ENCODE measurements around the gene WNT9A.
A peak's percentile ranks its signal among the peaks of the same experiment; 100 is the strongest.

Gene WNT9A

DNA sequence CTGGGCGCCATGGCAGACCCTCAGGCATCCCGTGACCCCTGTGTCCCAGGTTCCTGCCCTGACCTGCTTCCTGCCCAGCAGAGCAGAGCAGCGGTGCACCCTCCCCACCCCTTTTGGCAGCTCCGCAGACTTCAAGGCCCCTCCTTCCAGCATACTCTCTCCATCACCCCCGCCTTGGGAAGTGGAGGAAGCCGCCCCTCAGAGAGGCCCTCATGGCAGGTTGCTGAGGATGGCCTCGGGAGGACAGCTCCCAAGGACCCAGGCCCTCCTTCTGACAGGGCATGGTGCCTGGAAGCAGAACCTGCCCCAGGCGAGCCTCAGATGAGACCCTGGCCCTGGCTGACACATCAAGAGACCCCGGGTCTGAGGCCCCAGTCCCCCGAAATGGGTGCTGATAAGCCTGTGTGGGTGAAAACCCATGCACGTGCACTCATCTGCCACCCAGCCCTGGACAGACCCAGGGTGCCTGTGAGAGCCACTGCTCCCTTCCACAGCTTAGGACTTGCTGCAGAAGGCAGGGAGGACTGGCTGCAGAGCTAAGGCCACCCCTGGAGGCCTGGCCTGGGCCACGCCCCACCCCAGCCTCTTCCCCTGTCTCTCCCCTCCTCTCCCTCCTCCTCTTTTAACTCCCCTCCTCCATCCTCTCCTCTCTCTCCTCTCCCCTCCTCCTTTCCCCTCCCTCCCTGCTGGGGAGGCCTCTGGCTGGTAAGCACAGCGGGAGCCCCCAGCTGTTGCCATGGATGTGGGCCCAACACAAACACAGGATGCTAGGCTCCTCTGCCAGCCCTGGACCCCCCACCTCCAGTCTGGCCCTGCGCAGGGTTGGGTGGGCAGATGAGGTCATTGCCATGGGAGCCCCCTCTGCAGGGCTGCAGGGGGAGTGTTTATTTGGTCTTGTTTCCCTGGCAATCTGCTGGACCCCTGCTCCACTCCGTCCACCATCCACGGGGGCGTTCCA is 33.7 kb downstream of the WNT9A start (continued):
- TF ChIP-seq, protein P1, sequence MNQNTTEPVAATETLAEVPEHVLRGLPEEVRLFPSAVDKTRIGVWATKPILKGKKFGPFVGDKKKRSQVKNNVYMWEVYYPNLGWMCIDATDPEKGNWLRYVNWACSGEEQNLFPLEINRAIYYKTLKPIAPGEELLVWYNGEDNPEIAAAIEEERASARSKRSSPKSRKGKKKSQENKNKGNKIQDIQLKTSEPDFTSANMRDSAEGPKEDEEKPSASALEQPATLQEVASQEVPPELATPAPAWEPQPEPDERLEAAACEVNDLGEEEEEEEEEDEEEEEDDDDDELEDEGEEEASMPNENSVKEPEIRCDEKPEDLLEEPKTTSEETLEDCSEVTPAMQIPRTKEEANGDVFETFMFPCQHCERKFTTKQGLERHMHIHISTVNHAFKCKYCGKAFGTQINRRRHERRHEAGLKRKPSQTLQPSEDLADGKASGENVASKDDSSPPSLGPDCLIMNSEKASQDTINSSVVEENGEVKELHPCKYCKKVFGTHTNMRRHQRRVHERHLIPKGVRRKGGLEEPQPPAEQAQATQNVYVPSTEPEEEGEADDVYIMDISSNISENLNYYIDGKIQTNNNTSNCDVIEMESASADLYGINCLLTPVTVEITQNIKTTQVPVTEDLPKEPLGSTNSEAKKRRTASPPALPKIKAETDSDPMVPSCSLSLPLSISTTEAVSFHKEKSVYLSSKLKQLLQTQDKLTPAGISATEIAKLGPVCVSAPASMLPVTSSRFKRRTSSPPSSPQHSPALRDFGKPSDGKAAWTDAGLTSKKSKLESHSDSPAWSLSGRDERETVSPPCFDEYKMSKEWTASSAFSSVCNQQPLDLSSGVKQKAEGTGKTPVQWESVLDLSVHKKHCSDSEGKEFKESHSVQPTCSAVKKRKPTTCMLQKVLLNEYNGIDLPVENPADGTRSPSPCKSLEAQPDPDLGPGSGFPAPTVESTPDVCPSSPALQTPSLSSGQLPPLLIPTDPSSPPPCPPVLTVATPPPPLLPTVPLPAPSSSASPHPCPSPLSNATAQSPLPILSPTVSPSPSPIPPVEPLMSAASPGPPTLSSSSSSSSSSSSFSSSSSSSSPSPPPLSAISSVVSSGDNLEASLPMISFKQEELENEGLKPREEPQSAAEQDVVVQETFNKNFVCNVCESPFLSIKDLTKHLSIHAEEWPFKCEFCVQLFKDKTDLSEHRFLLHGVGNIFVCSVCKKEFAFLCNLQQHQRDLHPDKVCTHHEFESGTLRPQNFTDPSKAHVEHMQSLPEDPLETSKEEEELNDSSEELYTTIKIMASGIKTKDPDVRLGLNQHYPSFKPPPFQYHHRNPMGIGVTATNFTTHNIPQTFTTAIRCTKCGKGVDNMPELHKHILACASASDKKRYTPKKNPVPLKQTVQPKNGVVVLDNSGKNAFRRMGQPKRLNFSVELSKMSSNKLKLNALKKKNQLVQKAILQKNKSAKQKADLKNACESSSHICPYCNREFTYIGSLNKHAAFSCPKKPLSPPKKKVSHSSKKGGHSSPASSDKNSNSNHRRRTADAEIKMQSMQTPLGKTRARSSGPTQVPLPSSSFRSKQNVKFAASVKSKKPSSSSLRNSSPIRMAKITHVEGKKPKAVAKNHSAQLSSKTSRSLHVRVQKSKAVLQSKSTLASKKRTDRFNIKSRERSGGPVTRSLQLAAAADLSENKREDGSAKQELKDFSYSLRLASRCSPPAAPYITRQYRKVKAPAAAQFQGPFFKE (tag by site-specific recombination; IDR thresholded peaks at IDR 0.05; ENCODE audit: borderline replicate concordance) = no peak
- TF ChIP-seq, protein P2, sequence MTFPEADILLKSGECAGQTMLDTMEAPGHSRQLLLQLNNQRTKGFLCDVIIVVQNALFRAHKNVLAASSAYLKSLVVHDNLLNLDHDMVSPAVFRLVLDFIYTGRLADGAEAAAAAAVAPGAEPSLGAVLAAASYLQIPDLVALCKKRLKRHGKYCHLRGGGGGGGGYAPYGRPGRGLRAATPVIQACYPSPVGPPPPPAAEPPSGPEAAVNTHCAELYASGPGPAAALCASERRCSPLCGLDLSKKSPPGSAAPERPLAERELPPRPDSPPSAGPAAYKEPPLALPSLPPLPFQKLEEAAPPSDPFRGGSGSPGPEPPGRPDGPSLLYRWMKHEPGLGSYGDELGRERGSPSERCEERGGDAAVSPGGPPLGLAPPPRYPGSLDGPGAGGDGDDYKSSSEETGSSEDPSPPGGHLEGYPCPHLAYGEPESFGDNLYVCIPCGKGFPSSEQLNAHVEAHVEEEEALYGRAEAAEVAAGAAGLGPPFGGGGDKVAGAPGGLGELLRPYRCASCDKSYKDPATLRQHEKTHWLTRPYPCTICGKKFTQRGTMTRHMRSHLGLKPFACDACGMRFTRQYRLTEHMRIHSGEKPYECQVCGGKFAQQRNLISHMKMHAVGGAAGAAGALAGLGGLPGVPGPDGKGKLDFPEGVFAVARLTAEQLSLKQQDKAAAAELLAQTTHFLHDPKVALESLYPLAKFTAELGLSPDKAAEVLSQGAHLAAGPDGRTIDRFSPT (tag by site-specific recombination; IDR thresholded peaks at IDR 0.05) = no peak
- TF ChIP-seq ZNF19 (tag by site-specific recombination; IDR thresholded peaks at IDR 0.05; ENCODE audit: low read depth) = no peak
- TF ChIP-seq TCF7L2 (IDR thresholded peaks at IDR 0.05; ENCODE audit: borderline replicate concordance, low read depth, low read length) = no peak
- TF ChIP-seq, protein P3, sequence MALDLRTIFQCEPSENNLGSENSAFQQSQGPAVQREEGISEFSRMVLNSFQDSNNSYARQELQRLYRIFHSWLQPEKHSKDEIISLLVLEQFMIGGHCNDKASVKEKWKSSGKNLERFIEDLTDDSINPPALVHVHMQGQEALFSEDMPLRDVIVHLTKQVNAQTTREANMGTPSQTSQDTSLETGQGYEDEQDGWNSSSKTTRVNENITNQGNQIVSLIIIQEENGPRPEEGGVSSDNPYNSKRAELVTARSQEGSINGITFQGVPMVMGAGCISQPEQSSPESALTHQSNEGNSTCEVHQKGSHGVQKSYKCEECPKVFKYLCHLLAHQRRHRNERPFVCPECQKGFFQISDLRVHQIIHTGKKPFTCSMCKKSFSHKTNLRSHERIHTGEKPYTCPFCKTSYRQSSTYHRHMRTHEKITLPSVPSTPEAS (tag by site-specific recombination; IDR thresholded peaks at IDR 0.05) = no peak
- TF ChIP-seq PRDM1 (tag by site-specific recombination; IDR thresholded peaks at IDR 0.05) = no peak
- no peak for TF ChIP-seq ZNF555 (tag by site-specific recombination; conservative IDR thresholded peaks at IDR 0.05)
- TF ChIP-seq, protein P4, sequence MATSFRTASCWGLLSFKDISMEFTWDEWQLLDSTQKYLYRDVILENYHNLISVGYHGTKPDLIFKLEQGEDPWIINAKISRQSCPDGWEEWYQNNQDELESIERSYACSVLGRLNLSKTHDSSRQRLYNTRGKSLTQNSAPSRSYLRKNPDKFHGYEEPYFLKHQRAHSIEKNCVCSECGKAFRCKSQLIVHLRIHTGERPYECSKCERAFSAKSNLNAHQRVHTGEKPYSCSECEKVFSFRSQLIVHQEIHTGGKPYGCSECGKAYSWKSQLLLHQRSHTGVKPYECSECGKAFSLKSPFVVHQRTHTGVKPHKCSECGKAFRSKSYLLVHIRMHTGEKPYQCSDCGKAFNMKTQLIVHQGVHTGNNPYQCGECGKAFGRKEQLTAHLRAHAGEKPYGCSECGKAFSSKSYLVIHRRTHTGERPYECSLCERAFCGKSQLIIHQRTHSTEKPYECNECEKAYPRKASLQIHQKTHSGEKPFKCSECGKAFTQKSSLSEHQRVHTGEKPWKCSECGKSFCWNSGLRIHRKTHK (tag by site-specific recombination; IDR thresholded peaks at IDR 0.05) = no peak
- TF ChIP-seq ZNF837 (tag by site-specific recombination; IDR thresholded peaks at IDR 0.05) = no peak
- TF ChIP-seq ZBTB1 (tag by site-specific recombination; IDR thresholded peaks at IDR 0.05) = no peak
- TF ChIP-seq, protein P5, sequence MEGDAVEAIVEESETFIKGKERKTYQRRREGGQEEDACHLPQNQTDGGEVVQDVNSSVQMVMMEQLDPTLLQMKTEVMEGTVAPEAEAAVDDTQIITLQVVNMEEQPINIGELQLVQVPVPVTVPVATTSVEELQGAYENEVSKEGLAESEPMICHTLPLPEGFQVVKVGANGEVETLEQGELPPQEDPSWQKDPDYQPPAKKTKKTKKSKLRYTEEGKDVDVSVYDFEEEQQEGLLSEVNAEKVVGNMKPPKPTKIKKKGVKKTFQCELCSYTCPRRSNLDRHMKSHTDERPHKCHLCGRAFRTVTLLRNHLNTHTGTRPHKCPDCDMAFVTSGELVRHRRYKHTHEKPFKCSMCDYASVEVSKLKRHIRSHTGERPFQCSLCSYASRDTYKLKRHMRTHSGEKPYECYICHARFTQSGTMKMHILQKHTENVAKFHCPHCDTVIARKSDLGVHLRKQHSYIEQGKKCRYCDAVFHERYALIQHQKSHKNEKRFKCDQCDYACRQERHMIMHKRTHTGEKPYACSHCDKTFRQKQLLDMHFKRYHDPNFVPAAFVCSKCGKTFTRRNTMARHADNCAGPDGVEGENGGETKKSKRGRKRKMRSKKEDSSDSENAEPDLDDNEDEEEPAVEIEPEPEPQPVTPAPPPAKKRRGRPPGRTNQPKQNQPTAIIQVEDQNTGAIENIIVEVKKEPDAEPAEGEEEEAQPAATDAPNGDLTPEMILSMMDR (tag by site-specific recombination; IDR thresholded peaks at IDR 0.05) = no peak
- TF ChIP-seq, protein P6, sequence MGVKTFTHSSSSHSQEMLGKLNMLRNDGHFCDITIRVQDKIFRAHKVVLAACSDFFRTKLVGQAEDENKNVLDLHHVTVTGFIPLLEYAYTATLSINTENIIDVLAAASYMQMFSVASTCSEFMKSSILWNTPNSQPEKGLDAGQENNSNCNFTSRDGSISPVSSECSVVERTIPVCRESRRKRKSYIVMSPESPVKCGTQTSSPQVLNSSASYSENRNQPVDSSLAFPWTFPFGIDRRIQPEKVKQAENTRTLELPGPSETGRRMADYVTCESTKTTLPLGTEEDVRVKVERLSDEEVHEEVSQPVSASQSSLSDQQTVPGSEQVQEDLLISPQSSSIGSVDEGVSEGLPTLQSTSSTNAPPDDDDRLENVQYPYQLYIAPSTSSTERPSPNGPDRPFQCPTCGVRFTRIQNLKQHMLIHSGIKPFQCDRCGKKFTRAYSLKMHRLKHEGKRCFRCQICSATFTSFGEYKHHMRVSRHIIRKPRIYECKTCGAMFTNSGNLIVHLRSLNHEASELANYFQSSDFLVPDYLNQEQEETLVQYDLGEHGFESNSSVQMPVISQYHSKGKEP (tag by site-specific recombination; IDR thresholded peaks at IDR 0.05) = no peak
- TF ChIP-seq SP7 (tag by site-specific recombination; IDR thresholded peaks at IDR 0.05) = no peak
- TF ChIP-seq ZNF701 (tag by site-specific recombination; IDR thresholded peaks at IDR 0.05) = no peak
- TF ChIP-seq ZNF175 (tag by site-specific recombination; IDR thresholded peaks at IDR 0.05) = no peak
- no peak for TF ChIP-seq ZNF140 (tag by site-specific recombination; IDR thresholded peaks at IDR 0.05)
- TF ChIP-seq ZIC2 (tag by site-specific recombination; IDR thresholded peaks at IDR 0.05) = peak; percentile 100
- TF ChIP-seq KLF1 (tag by site-specific recombination; IDR thresholded peaks at IDR 0.05) = peak; percentile 60
- TF ChIP-seq ZFHX2 (tag by site-specific recombination; conservative IDR thresholded peaks at IDR 0.05) = peak; percentile 41
- TF ChIP-seq BCL11B (tag by site-specific recombination; IDR thresholded peaks at IDR 0.05; ENCODE audit: low read depth) = no peak
- TF ChIP-seq, protein P7, sequence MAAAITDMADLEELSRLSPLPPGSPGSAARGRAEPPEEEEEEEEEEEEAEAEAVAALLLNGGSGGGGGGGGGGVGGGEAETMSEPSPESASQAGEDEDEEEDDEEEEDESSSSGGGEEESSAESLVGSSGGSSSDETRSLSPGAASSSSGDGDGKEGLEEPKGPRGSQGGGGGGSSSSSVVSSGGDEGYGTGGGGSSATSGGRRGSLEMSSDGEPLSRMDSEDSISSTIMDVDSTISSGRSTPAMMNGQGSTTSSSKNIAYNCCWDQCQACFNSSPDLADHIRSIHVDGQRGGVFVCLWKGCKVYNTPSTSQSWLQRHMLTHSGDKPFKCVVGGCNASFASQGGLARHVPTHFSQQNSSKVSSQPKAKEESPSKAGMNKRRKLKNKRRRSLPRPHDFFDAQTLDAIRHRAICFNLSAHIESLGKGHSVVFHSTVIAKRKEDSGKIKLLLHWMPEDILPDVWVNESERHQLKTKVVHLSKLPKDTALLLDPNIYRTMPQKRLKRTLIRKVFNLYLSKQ (tag by site-specific recombination; IDR thresholded peaks at IDR 0.05; ENCODE audit: borderline replicate concordance) = no peak
- TF ChIP-seq SP3 (tag by site-specific recombination; IDR thresholded peaks at IDR 0.05) = peak; percentile 59
- no peak for TF ChIP-seq OVOL3 (tag by site-specific recombination; IDR thresholded peaks at IDR 0.05)

All from HEK293 (cell line).